ENCODE results near the gene SAT2. TPM values are rescaled to one million over a fixed set of nuclear protein-coding genes. Genes with fewer than 3 reads are reported as not detected.

SAT2 gene
- total RNA-seq, 1 donor from 2014 or later: 47.2 TPM

GRCh38 chr17:7612294-7612640 is 15.4 kb downstream of the SAT2 start:
- DNase-seq (ENCODE audit: low read depth): no peak
- Mint-ChIP-seq H3K27me3 (ENCODE audit: low read depth, unreplicated experiment) (no peaks in the 10 kb centered on the region), H3K36me3 (ENCODE audit: low read depth, unreplicated experiment) (peaks cover 3% of the 10 kb centered on the region), H3K9me3 (ENCODE audit: unreplicated experiment) (no peaks in the 10 kb centered on the region), H3K4me1 (ENCODE audit: low read depth, unreplicated experiment) (peaks cover 32% of the 10 kb centered on the region), H3K4me3 (ENCODE audit: unreplicated experiment) (peak overlapping the region; percentile 95), H3K27ac (ENCODE audit: unreplicated experiment) (peak overlapping the region; percentile 50)
- FAIRE-seq: no peak
- no peak for TF ChIP-seq EZH2 (IDR thresholded peaks at IDR 0.05; ENCODE audit: insufficient read depth, low read length)
- no peak for TF ChIP-seq CTCF (IDR thresholded peaks at IDR 0.05; ENCODE audit: insufficient read depth, low read depth, low read length)
- peaks cover 10% of the 10 kb centered on the region for H3K36me3 ChIP-seq (ENCODE audit: insufficient read depth, low read length)
- H3K4me2 ChIP-seq (ENCODE audit: low read length): peak overlapping the region; percentile 87
- peaks cover 58% of the 10 kb centered on the region for H4K20me1 ChIP-seq (ENCODE audit: insufficient read depth, low read length)
- H3K27ac ChIP-seq (ENCODE audit: low read depth, low read length): no peak overlapping the region
- no peak overlapping the region for H2AFZ ChIP-seq (ENCODE audit: low read depth, low read length)
- H3K79me2 ChIP-seq (ENCODE audit: insufficient read depth, low read length): peaks cover 69% of the 10 kb centered on the region
- peak overlapping the region; percentile 29 for H3K4me3 ChIP-seq (ENCODE audit: insufficient read depth, low read depth, low read length)
- H3K4me1 ChIP-seq (ENCODE audit: insufficient read depth, low read length): peaks cover 22% of the 10 kb centered on the region
- no peaks in the 10 kb centered on the region for H3K9me3 ChIP-seq (ENCODE audit: insufficient read depth, low read depth, low read length)
- H3K27me3 ChIP-seq (ENCODE audit: insufficient read depth, low read length): no peaks in the 10 kb centered on the region
- H3K9ac ChIP-seq (ENCODE audit: low read length): peak overlapping the region; percentile 5

GRCh38 chr17:7611635-7612293 is 15.9 kb downstream of the SAT2 start:
- Histone ChIP-seq H3K4me2 (ENCODE audit: low read length) (peak overlapping the region; percentile 87), H3K79me2 (ENCODE audit: insufficient read depth, low read length) (peaks cover 72% of the 10 kb centered on the region), H2AFZ (ENCODE audit: low read depth, low read length) (no peak overlapping the region), H3K27ac (ENCODE audit: low read depth, low read length) (no peak overlapping the region), H3K9ac (ENCODE audit: low read length) (peak overlapping the region; percentile 5), H3K4me1 (ENCODE audit: insufficient read depth, low read length) (peaks cover 22% of the 10 kb centered on the region), H3K9me3 (ENCODE audit: insufficient read depth, low read depth, low read length) (no peaks in the 10 kb centered on the region), H3K27me3 (ENCODE audit: insufficient read depth, low read length) (no peaks in the 10 kb centered on the region), H3K36me3 (ENCODE audit: insufficient read depth, low read length) (peaks cover 10% of the 10 kb centered on the region), H3K4me3 (ENCODE audit: insufficient read depth, low read depth, low read length) (peak overlapping the region; percentile 29), H4K20me1 (ENCODE audit: insufficient read depth, low read length) (peaks cover 61% of the 10 kb centered on the region)
- TF ChIP-seq CTCF (IDR thresholded peaks at IDR 0.05; ENCODE audit: insufficient read depth, low read depth, low read length): no peak
- TF ChIP-seq EZH2 (IDR thresholded peaks at IDR 0.05; ENCODE audit: insufficient read depth, low read length): no peak
- FAIRE-seq (peak; percentile 9), DNase-seq (ENCODE audit: low read depth) (no peak)
- Mint-ChIP-seq H3K4me1 (ENCODE audit: low read depth, unreplicated experiment) (peaks cover 32% of the 10 kb centered on the region), H3K9me3 (ENCODE audit: unreplicated experiment) (no peaks in the 10 kb centered on the region), H3K27ac (ENCODE audit: unreplicated experiment) (peak overlapping the region; percentile 50), H3K27me3 (ENCODE audit: low read depth, unreplicated experiment) (no peaks in the 10 kb centered on the region), H3K36me3 (ENCODE audit: low read depth, unreplicated experiment) (peaks cover 3% of the 10 kb centered on the region), H3K4me3 (ENCODE audit: unreplicated experiment) (peak overlapping the region; percentile 95)

- DNase-seq (ENCODE audit: low read depth) (no peak), FAIRE-seq (no peak)
- no peak overlapping the region for H3K4me3 ChIP-seq (ENCODE audit: insufficient read depth, low read depth, low read length)
- peaks cover 5% of the 10 kb centered on the region for H3K36me3 Mint-ChIP-seq (ENCODE audit: low read depth, unreplicated experiment)
- H3K9ac ChIP-seq (ENCODE audit: low read length): no peak overlapping the region
- no peaks in the 10 kb centered on the region for H3K27me3 ChIP-seq (ENCODE audit: insufficient read depth, low read length)
- peaks cover 14% of the 10 kb centered on the region for H3K36me3 ChIP-seq (ENCODE audit: insufficient read depth, low read length)
- no peak overlapping the region for H2AFZ ChIP-seq (ENCODE audit: low read depth, low read length)
- TF ChIP-seq EZH2 (IDR thresholded peaks at IDR 0.05; ENCODE audit: insufficient read depth, low read length) (no peak), CTCF (IDR thresholded peaks at IDR 0.05; ENCODE audit: insufficient read depth, low read depth, low read length) (no peak)
- H4K20me1 ChIP-seq (ENCODE audit: insufficient read depth, low read length): peaks cover 72% of the 10 kb centered on the region
- H3K27ac Mint-ChIP-seq (ENCODE audit: unreplicated experiment): peak overlapping the region; percentile 12
- no peak overlapping the region for H3K4me2 ChIP-seq (ENCODE audit: low read length)
- no peaks in the 10 kb centered on the region for H3K27me3 Mint-ChIP-seq (ENCODE audit: low read depth, unreplicated experiment)
- peaks cover 83% of the 10 kb centered on the region for H3K79me2 ChIP-seq (ENCODE audit: insufficient read depth, low read length)
- no peaks in the 10 kb centered on the region for H3K9me3 Mint-ChIP-seq (ENCODE audit: unreplicated experiment)
- peaks cover 32% of the 10 kb centered on the region for H3K4me1 Mint-ChIP-seq (ENCODE audit: low read depth, unreplicated experiment)
- H3K9me3 ChIP-seq (ENCODE audit: insufficient read depth, low read depth, low read length): no peaks in the 10 kb centered on the region
- no peak overlapping the region for H3K4me3 Mint-ChIP-seq (ENCODE audit: unreplicated experiment)
- no peak overlapping the region for H3K27ac ChIP-seq (ENCODE audit: low read depth, low read length)
- H3K4me1 ChIP-seq (ENCODE audit: insufficient read depth, low read length): peaks cover 22% of the 10 kb centered on the region
Measured at GRCh38 chr17:7610641-7611040, 17.0 kb downstream of the SAT2 start.
